Hepatocyte (in vitro differentiated cells): ENCODE measurements around the gene ANO4.

Source experiments
- CTCF ChIP-seq: fragments of 200-600 bp; sonication (generic); IDR thresholded peaks from 2 replicates; pipeline ENCODE4 v1.5.1; 2016; ENCODE audit warnings: antibody characterized with exemption, mild to moderate bottlenecking; ENCODE audit not compliant: poor library complexity
- EZH2 ChIP-seq: fragments of 200-600 bp; sonication (generic); IDR thresholded peaks from 2 replicates; pipeline ENCODE4 v1.6.1; 2016; ENCODE audit warnings: antibody characterized with exemption, mild to moderate bottlenecking, borderline replicate concordance

- no peak for TF ChIP-seq CTCF
- TF ChIP-seq EZH2 = no peak
These were observed 378.7 kb downstream of the ANO4 start for GRCh38 chr12:101173197-101173749.
